ENCODE measurements around the gene TMEM128.
A peak's percentile ranks its signal among the peaks of the same experiment; 100 is the strongest.
"Not testable (repeated sequence)": the region's sequence is repeated elsewhere in the genome, so short reads cannot be mapped to it uniquely, and the experiment has no call there.

Gene TMEM128

GRCh38 chr4:4216648-4217047 is 31.4 kb downstream of the TMEM128 start:
- TF ChIP-seq CTCF (IDR thresholded peaks at IDR 0.05; ENCODE audit: low read depth, low read length, missing control alignments): no peak
- in situ Hi-C loops (cut with HindIII; ENCODE audit: low pct_ligation_motif_present, low sequenced_read_pairs): no loop called here
- peak; percentile 67 for DNase-seq
- Histone ChIP-seq H3K36me3 (replicated peaks) (no peaks in the 10 kb centered on the region), H3K27me3 (replicated peaks) (no peaks in the 10 kb centered on the region), H3K4me3 (ENCODE audit: low read depth, low read length) (no peak overlapping the region), H3K27ac (no peak overlapping the region)

- DNase-seq; H3K27ac ChIP-seq; H3K36me3 ChIP-seq (replicated peaks); H3K27me3 ChIP-seq (replicated peaks); H3K4me3 ChIP-seq (ENCODE audit: low read depth, low read length); in situ Hi-C loops (cut with HindIII; ENCODE audit: low pct_ligation_motif_present, low sequenced_read_pairs): not testable (repeated sequence)
Measured at GRCh38 chr4:4213674-4214073, 34.3 kb downstream of the TMEM128 start.

- no peak overlapping the region for H3K4me3 ChIP-seq (ENCODE audit: low read depth, low read length)
- TF ChIP-seq CTCF (IDR thresholded peaks at IDR 0.05; ENCODE audit: low read depth, low read length, missing control alignments): no peak
- H3K27me3 ChIP-seq (replicated peaks): no peaks in the 10 kb centered on the region
- H3K36me3 ChIP-seq (replicated peaks): no peaks in the 10 kb centered on the region
- DNase-seq: no peak
- H3K27ac ChIP-seq: no peak overlapping the region
- in situ Hi-C loops (cut with HindIII; ENCODE audit: low pct_ligation_motif_present, low sequenced_read_pairs): no loop called here
Measured at GRCh38 chr4:4206204-4206603, 41.8 kb downstream of the TMEM128 start.

- no peaks in the 10 kb centered on the region for H3K36me3 ChIP-seq (replicated peaks)
- H3K4me3 ChIP-seq (ENCODE audit: low read depth, low read length): no peak overlapping the region
- in situ Hi-C loops (cut with HindIII; ENCODE audit: low pct_ligation_motif_present, low sequenced_read_pairs): no loop called here
- TF ChIP-seq CTCF (IDR thresholded peaks at IDR 0.05; ENCODE audit: low read depth, low read length, missing control alignments): no peak
- H3K27me3 ChIP-seq (replicated peaks): no peaks in the 10 kb centered on the region
- DNase-seq: no peak
- H3K27ac ChIP-seq: no peak overlapping the region
Measured at GRCh38 chr4:4204401-4204745, 43.6 kb downstream of the TMEM128 start.

GRCh38 chr4:4203688-4204400 is 44.2 kb downstream of the TMEM128 start:
- Histone ChIP-seq H3K27me3 (replicated peaks) (no peaks in the 10 kb centered on the region), H3K4me3 (ENCODE audit: low read depth, low read length) (no peak overlapping the region), H3K27ac (no peak overlapping the region), H3K36me3 (replicated peaks) (no peaks in the 10 kb centered on the region)
- TF ChIP-seq CTCF (IDR thresholded peaks at IDR 0.05; ENCODE audit: low read depth, low read length, missing control alignments): no peak
- in situ Hi-C loops (cut with HindIII; ENCODE audit: low pct_ligation_motif_present, low sequenced_read_pairs): no loop called here
- no peak for DNase-seq

GRCh38 chr4:4202510-4202909 is 45.5 kb downstream of the TMEM128 start:
- Histone ChIP-seq H3K36me3 (replicated peaks) (no peaks in the 10 kb centered on the region), H3K27me3 (replicated peaks) (no peaks in the 10 kb centered on the region), H3K4me3 (ENCODE audit: low read depth, low read length) (no peak overlapping the region), H3K27ac (no peak overlapping the region)
- TF ChIP-seq CTCF (IDR thresholded peaks at IDR 0.05; ENCODE audit: low read depth, low read length, missing control alignments): no peak
- in situ Hi-C loops (cut with HindIII; ENCODE audit: low pct_ligation_motif_present, low sequenced_read_pairs): no loop called here
- no peak for DNase-seq

All from brain microvascular endothelial cell (primary cell).